Ovary (tissue), 9 donors: ENCODE measurements around the gene ANKRD23. TPM values are rescaled to one million over a fixed set of nuclear protein-coding genes. Genes with fewer than 3 reads are reported as not detected.

Source experiments
- DNase-seq, 5 donors: peaks; one replicate each; pipeline ENCODE4 v3.0.0-alpha.2; 2019 to 2020
- H3K27ac ChIP-seq, 2 donors: fragments of 200-600 bp; one replicate each; pipeline versions ENCODE4 v1.5.1 to v1.8.0; 2019 to 2022
- H3K27me3 ChIP-seq: fragments of 200-600 bp; one replicate; pipeline ENCODE4 v1.8.0; 2022
- H3K36me3 ChIP-seq: fragments of 200-600 bp; sonication (generic); one replicate; pipeline ENCODE4 v1.5.1; 2019
- H3K4me1 ChIP-seq: one replicate; pipeline ENCODE4 v1.8.1; 2013; ENCODE audit warnings: mild to moderate bottlenecking, moderate library complexity; ENCODE audit not compliant: insufficient read depth
- H3K4me3 ChIP-seq: fragments of 200-600 bp; sonication (generic); one replicate; pipeline ENCODE4 v1.5.1; 2017
- H3K9me3 ChIP-seq, 2 donors: fragments of 200-600 bp in 1 of 2; sonication (generic) in 1 of 2; one replicate each; pipeline versions ENCODE4 v1.5.1 to v1.8.1; 2013 to 2019; ENCODE audit warnings: mild to moderate bottlenecking in 1 of 2, moderate library complexity in 1 of 2
- EP300 ChIP-seq: sonication (generic); formaldehyde crosslinking; IDR thresholded peaks from one replicate; pipeline ENCODE4 v1.6.1; 2017; ENCODE audit warnings: antibody characterized with exemption
- POLR2A ChIP-seq: fragments of 450-650 bp; IDR thresholded peaks from one replicate; pipeline ENCODE4 v1.6.1; 2017; ENCODE audit warnings: antibody characterized with exemption, mild to moderate bottlenecking, moderate library complexity
- WGBS, 3 donors: extraction: QIAGEN DNeasy Blood & Tissue Kit in 1 of 3; methylation state at CpG; one replicate each; pipeline versions ENCODE4 v1.1.5 to v1.1.7; 2013 to 2017; 5-methylcytosine and 5-hydroxymethylcytosine counted together
- intact Hi-C, 4 donors: fragments of 100-400 bp; cut with DNase I; formaldehyde crosslinking; loops; one replicate each; pipeline versions ENCODE4 v1.11.0 to v1.15.1; 2022 to 2023
- polyA plus RNA-seq, 2 donors: library from polyadenylated mRNA; stranded (reverse); fragments of 200-250 nt in 1 of 2; fragments of 350-450 nt in 1 of 2; fragmentation: Illumina TruSeq in 1 of 2; extraction: RNeasy Lipid Tissue Mini Kit (QIAGEN cat#74804) in 1 of 2; gene quantifications; one replicate each; pipeline ENCODE4 v1.2.3, GENCODE V29; 2013 to 2014
- total RNA-seq, 7 donors: library from RNA; depleted of rRNA in 2 of 7; stranded (reverse); fragments of >200 nt in 2 of 7; fragmentation: NEBNext Ultra II Directional in 3 of 7; extraction: Animal tissue kit (Norgen Biotek cat#: 25700) in 3 of 7; gene quantifications; one replicate each; pipeline versions ENCODE4 v1.1.0 to v1.2.4, GENCODE V29; 2016 to 2023
- TF ChIP-seq, protein P1 (sequence below), 3 donors: fragments of 450-650 bp in 2 of 3; fragments of 200-600 bp in 1 of 3; IDR thresholded peaks; one replicate each; pipeline versions ENCODE4 v1.5.1 to v1.8.0; 2016 to 2022; ENCODE audit warnings: antibody characterized with exemption in 3 of 3, mild to moderate bottlenecking in 1 of 3
- donor health status: DM: no; HTN: no; CAD: no; lungs with moderate emphysema.
- donor health status: DM: no; HTN: no; CAD: no.
- donor health status: Bipolar disorder and iron deficiency.
- donor health status: DM: yes; HTN: yes; CAD: no.
- donor health status: DM: no; HTN: no; CAD: no.
- donor health status: DM: yes; HTN: yes; CAD: no.

ANKRD23 gene
- total and polyA plus RNA-seq, 9 donors, result 1.4 to 14.1 (median 8.4) TPM

DNA sequence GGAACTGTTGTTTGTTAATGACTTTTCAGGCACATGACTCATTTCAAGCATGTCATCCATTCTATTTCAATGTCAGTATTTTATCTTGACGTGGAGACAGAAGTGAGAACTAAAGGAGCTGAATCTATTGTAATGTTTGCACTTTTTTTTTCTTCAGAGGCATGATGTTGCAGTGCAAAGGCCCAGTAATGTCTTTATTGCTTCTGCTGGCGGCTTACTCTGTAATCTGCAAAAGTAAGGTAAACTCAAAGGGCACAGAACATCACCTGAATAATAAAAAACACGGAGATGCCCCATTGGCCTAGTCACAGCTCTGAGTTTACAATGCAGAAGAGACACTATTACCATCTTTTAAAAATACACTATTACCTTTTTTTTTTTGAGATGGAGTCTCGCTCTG lies 30.2 kb downstream of the ANKRD23 start:
- no peaks in the 10 kb centered on the region for H3K9me3 ChIP-seq
- intact Hi-C loops, result no loop called here
- 91 to 97% (median 92%) methylated on average over 4 of the region's 4 CpGs for WGBS, 3 donors

DNA sequence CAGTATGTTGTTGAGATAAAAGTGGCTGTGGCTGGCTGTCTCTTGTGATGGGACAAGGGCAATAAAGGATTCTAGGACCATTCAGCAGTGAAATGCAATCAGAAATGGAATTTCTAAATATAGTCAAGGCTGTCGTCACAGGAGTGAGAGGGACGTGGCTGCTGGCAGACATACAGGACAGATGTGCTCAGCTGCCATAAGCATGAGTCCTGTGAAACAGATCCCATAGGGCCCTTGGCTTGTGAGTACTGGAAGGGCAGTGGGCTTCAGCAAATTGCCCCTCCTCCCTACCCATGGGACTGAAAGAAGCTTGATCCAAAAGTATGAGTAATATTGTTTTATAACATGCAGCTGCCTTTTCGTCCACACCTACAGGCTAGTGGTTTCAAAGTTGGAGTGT lies 31.9 kb downstream of the ANKRD23 start:
- no peaks in the 10 kb centered on the region for H3K36me3 ChIP-seq
- intact Hi-C loops, result no loop called here
- H3K27me3 ChIP-seq, result no peaks in the 10 kb centered on the region
- no peak overlapping the region for H3K4me3 ChIP-seq
- H3K4me1 ChIP-seq, result peaks cover 2% of the 10 kb centered on the region
- peak in 1 of 5 donors; percentile 37 for DNase-seq
- WGBS, 3 donors, result 14 to 20% (median 18%) methylated on average over 3 of the region's 3 CpGs
- H3K27ac ChIP-seq, result no peak overlapping the region
- no peaks in the 10 kb centered on the region for H3K9me3 ChIP-seq
- TF ChIP-seq, protein P1, sequence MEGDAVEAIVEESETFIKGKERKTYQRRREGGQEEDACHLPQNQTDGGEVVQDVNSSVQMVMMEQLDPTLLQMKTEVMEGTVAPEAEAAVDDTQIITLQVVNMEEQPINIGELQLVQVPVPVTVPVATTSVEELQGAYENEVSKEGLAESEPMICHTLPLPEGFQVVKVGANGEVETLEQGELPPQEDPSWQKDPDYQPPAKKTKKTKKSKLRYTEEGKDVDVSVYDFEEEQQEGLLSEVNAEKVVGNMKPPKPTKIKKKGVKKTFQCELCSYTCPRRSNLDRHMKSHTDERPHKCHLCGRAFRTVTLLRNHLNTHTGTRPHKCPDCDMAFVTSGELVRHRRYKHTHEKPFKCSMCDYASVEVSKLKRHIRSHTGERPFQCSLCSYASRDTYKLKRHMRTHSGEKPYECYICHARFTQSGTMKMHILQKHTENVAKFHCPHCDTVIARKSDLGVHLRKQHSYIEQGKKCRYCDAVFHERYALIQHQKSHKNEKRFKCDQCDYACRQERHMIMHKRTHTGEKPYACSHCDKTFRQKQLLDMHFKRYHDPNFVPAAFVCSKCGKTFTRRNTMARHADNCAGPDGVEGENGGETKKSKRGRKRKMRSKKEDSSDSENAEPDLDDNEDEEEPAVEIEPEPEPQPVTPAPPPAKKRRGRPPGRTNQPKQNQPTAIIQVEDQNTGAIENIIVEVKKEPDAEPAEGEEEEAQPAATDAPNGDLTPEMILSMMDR (IDR thresholded peaks at IDR 0.05), result no peak
- no peak for TF ChIP-seq POLR2A
- no peak for TF ChIP-seq EP300

More for the DNA sequence above, 30.2 kb downstream of the ANKRD23 start:
- Histone ChIP-seq H3K4me1 (peaks cover 14% of the 10 kb centered on the region), H3K36me3 (no peaks in the 10 kb centered on the region), H3K4me3 (no peak overlapping the region), H3K27me3 (no peaks in the 10 kb centered on the region), H3K27ac (no peak overlapping the region)
- TF ChIP-seq EP300 (no peak), POLR2A (no peak)
- TF ChIP-seq, protein P1 (IDR thresholded peaks at IDR 0.05), result no peak
- DNase-seq, result no peak

DNA sequence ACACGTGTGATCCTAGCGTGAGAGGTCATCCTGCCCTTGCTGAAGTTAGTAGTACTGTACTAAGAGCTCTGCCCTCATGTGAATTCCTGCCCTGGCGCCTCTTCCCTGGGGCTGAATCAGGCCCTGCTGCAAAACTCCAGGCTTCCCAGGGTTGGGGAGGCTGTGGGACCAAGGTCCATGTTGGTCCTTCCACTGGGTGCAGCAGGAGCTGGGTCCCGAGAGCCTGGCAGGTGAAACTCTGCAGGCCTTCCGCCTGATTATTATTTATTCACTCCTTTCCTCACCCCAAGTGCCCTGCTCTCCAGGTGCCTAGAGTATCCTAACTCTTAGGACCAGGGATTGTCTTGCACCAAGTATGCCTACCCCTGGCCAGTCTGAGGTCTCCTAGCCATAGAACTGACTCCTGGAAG lies 33.0 kb downstream of the ANKRD23 start:
- intact Hi-C loops, result no loop called here
- Histone ChIP-seq H3K27me3 (no peaks in the 10 kb centered on the region), H3K27ac (no peak overlapping the region), H3K4me3 (no peak overlapping the region), H3K9me3 (no peaks in the 10 kb centered on the region), H3K4me1 (peaks cover 2% of the 10 kb centered on the region), H3K36me3 (no peaks in the 10 kb centered on the region)
- DNase-seq, result no peak
- 88 to 94% (median 91%) methylated on average over 5 of the region's 5 CpGs for WGBS, 3 donors
- TF ChIP-seq POLR2A, result no peak
- TF ChIP-seq EP300, result no peak
- TF ChIP-seq, protein P1 (IDR thresholded peaks at IDR 0.05), result no peak

DNA sequence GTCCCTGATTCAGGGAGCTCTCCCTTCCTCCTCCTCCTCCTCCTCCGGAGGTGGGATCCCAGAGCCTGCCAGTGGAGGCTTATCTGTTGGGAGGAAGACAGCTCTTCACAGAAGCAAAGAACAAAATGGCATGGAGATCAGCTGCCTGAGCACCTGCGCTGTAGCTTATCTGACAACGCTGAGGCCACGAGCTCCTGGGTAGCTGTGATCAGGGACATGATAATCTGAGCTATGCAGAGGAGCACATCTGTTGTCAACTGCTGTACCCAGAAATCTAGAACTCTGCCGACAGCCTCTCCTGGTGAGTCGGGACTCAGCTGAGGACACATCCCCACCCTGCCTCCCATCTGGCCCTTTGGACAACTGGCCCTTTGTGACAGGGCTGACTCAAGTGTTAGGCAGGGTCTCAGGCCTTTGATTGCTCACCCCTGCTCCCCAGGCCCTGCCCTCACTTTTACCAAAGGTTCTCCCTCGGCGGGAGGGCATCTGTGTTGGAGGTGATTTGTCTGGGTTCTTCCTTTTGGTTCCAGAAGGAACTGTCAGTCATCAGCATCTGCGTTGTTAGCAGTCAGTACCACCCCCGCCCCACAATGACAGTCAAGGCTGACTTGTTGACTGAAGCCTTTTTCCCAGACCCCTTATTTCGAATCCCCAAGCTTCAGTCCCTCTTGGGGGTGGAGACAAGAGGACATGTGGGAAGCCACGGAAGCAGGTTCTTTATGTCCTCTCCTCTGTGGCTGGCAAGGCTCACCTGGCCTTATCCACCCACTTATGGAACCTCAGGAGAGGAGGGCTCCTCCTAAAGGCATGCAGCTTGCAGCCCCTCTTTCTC lies 33.7 kb downstream of the ANKRD23 start:
- no peak for TF ChIP-seq POLR2A
- intact Hi-C loops, result no loop called here
- WGBS, 3 donors, result 79 to 83% (median 81%) methylated on average over 12 of the region's 12 CpGs
- Histone ChIP-seq H3K4me1 (peaks cover 2% of the 10 kb centered on the region), H3K36me3 (no peaks in the 10 kb centered on the region), H3K4me3 (no peak overlapping the region), H3K9me3 (no peaks in the 10 kb centered on the region), H3K27me3 (no peaks in the 10 kb centered on the region), H3K27ac (no peak overlapping the region)
- no peak for DNase-seq

DNA sequence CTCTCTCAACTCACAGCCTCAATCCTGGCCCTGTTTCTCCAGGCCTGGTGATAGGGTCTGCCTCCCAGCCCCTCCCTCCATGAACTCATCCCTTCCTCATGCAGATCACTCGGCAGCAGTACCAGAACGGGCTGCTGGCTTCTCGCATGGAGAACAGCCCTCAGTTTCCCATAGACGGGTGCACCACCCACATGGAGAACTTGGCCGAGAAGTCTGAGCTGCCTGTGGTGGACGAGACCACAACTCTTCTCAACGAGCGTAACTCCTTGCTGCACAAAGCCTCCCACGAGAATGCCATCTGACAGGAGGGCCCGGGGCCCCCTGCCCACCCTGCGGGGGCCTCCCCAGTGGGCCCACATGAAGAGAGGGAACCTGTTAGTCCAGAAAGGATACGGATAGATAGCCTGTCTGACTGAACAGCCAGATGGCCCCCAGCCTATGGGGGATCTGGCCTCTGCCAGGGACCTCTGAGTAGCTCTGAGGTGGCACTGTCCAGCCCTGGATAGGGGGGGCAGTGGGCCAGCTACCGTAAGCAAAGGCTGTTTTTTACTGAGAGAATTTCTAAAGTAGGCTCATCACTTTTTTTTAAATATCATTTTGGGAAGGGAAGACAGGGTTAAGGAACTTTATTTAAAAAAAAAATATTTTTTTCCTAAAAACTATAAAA lies 34.5 kb downstream of the ANKRD23 start:
- Histone ChIP-seq H3K4me3 (no peak overlapping the region), H3K27ac (no peak overlapping the region), H3K27me3 (no peaks in the 10 kb centered on the region), H3K4me1 (peaks cover 2% of the 10 kb centered on the region), H3K36me3 (no peaks in the 10 kb centered on the region), H3K9me3 (no peaks in the 10 kb centered on the region)
- intact Hi-C loops, result no loop called here
- TF ChIP-seq EP300, result no peak
- TF ChIP-seq POLR2A, result no peak
- TF ChIP-seq, protein P1 (IDR thresholded peaks at IDR 0.05), result no peak
- WGBS, 3 donors, result 82 to 85% (median 83%) methylated on average over 13 of the region's 13 CpGs
- DNase-seq, result no peak
